K562 (cell line): Measurements from ENCODE around the gene AZU1. TPM values are rescaled to one million over a fixed set of nuclear protein-coding genes. Genes with fewer than 3 reads are reported as not detected.

ENCODE experiments used
- NR2F6 ChIP-seq: fragments of 450-650 bp; formaldehyde crosslinking; IDR thresholded peaks from 2 replicates; pipeline ENCODE4 v1.4.0; 2020; ENCODE audit warnings: mild to moderate bottlenecking
- PTBP1 ChIP-seq: fragments of 200-400 bp; formaldehyde crosslinking; IDR thresholded peaks from 2 replicates; pipeline ENCODE4 v1.6.1; 2017; ENCODE audit warnings: low read depth, low read length
- ZNF140 ChIP-seq: fragments of 250-450 bp; sonication (Bioruptor Pico); IDR thresholded peaks from 2 replicates; pipeline ENCODE4 v1.8.0; 2021; ENCODE audit warnings: moderate library complexity, mild to moderate bottlenecking, inconsistent platforms
- ZNF184 ChIP-seq: sonication (generic); formaldehyde crosslinking; IDR thresholded peaks from 2 replicates; pipeline ENCODE4 v1.5.0; 2020; ENCODE audit warnings: missing genetic modification reagents
- polyA plus RNA-seq, 8 experiments: library from polyadenylated mRNA; depleted of rRNA in 4 of 8; stranded (reverse) in 5 of 8; unstranded in 3 of 8; fragments of >200 nt; fragmentation: Nextera tagmentation in 2 of 8; fragmentation: Illumina TruSeq in 1 of 8; extraction: Ambion mirVana in 2 of 8; extraction: Trizol in 1 of 8; gene quantifications; 2 replicates each; pipeline versions ENCODE4 v1.2.1 to v1.2.3, GENCODE V29; 2011 to 2014; ENCODE audit warnings: inconsistent platforms in 1 of 8, missing spikeins in 1 of 8
- total RNA-seq, 7 experiments: library from RNA; depleted of rRNA in 6 of 7; stranded (reverse); fragments of >200 nt in 6 of 7; fragmentation: Illumina TruSeq in 2 of 7; extraction: Trizol in 2 of 7; gene quantifications; 2 replicates each; pipeline versions ENCODE4 v1.2.1 to v1.2.3, GENCODE V29; 2011 to 2021; ENCODE audit warnings: low replicate concordance in 1 of 7
- TF ChIP-seq, protein P1 (sequence below), 2 experiments: fragments of 200-800 bp in 1 of 2; sonication (Bioruptor generic) in 1 of 2; sonication (generic) in 1 of 2; formaldehyde crosslinking in 1 of 2; IDR thresholded peaks in 1 of 2; conservative IDR thresholded peaks in 1 of 2; 2 replicates each; pipeline versions ENCODE4 v1.5.0 to v1.6.1; 2016 to 2020; ENCODE audit warnings: missing compliant biosample characterization in 1 of 2, missing genetic modification characterization in 1 of 2, missing genetic modification reagents in 1 of 2
- TF ChIP-seq, protein P2 (sequence below), 2 experiments: IDR thresholded peaks; 2 replicates each; pipeline ENCODE4 v1.6.1; 2011; ENCODE audit warnings: borderline replicate concordance in 1 of 2, control low read depth in 1 of 2, low read depth in 1 of 2, low read length in 1 of 2, mild to moderate bottlenecking in 1 of 2, mixed read lengths in 1 of 2, moderate library complexity in 1 of 2; ENCODE audit not compliant: insufficient read depth in 1 of 2, insufficient read length in 1 of 2, poor library complexity in 1 of 2, severe bottlenecking in 1 of 2; ENCODE audit errors: extremely low read depth in 1 of 2
- TF ChIP-seq, protein P3 (sequence below), 2 experiments: IDR thresholded peaks in 1 of 2; conservative IDR thresholded peaks in 1 of 2; 2 replicates each; pipeline ENCODE4 v1.6.1; 2016; ENCODE audit warnings: low read depth in 2 of 2, mild to moderate bottlenecking in 1 of 2, missing compliant biosample characterization in 1 of 2, missing genetic modification characterization in 1 of 2, moderate library complexity in 1 of 2

Gene AZU1
- total and polyA plus RNA-seq, 9 of the 15 experiments (the other 6 are each of a cell fraction or from before 2014, with no cell fraction given), result 0.29 to 1.9 (median 0.59) TPM; not detected in 3

DNA sequence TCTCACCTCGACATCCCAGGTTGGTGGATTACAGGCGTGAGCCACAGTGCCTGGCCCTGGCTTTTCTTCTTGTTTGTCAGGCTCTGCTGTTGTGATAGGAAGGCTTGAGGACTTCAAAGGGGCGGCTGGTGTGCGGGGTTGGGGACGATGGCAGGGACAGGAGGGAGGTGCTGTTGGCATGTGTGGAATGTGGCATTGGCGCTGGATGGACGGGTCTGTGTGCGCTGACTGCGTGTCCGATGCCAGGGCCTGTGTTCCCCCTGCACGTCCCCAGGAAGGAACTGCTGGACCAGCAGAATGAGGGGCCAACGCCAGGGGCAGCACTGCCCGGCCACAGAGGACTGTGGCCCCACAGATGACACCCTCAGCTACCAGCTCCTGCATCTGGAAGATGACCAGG, 43.1 kb upstream of the AZU1 start (continued):
- TF ChIP-seq, protein P1, sequence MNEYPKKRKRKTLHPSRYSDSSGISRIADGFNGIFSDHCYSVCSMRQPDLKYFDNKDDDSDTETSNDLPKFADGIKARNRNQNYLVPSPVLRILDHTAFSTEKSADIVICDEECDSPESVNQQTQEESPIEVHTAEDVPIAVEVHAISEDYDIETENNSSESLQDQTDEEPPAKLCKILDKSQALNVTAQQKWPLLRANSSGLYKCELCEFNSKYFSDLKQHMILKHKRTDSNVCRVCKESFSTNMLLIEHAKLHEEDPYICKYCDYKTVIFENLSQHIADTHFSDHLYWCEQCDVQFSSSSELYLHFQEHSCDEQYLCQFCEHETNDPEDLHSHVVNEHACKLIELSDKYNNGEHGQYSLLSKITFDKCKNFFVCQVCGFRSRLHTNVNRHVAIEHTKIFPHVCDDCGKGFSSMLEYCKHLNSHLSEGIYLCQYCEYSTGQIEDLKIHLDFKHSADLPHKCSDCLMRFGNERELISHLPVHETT (CRISPR knock-in tag; conservative IDR thresholded peaks at IDR 0.05 in 1 of 2, IDR thresholded peaks at IDR 0.05 in 1 of 2), result no peak
- TF ChIP-seq ZNF140 (CRISPR knock-in tag) (no peak), PTBP1 (no peak), NR2F6 (CRISPR knock-in tag) (no peak), ZNF184 (CRISPR knock-in tag) (no peak)
- TF ChIP-seq, protein P2, sequence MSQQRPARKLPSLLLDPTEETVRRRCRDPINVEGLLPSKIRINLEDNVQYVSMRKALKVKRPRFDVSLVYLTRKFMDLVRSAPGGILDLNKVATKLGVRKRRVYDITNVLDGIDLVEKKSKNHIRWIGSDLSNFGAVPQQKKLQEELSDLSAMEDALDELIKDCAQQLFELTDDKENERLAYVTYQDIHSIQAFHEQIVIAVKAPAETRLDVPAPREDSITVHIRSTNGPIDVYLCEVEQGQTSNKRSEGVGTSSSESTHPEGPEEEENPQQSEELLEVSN (IDR thresholded peaks at IDR 0.05; ENCODE audit: borderline replicate concordance in 1 of 2, extremely low read depth in 1 of 2, insufficient read depth in 1 of 2, insufficient read length in 1 of 2, low read depth in 1 of 2, low read length in 1 of 2, poor library complexity in 1 of 2, severe bottlenecking in 1 of 2), result no peak
- TF ChIP-seq, protein P3, sequence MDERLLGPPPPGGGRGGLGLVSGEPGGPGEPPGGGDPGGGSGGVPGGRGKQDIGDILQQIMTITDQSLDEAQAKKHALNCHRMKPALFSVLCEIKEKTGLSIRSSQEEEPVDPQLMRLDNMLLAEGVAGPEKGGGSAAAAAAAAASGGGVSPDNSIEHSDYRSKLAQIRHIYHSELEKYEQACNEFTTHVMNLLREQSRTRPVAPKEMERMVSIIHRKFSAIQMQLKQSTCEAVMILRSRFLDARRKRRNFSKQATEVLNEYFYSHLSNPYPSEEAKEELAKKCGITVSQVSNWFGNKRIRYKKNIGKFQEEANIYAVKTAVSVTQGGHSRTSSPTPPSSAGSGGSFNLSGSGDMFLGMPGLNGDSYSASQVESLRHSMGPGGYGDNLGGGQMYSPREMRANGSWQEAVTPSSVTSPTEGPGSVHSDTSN (CRISPR knock-in tag; IDR thresholded peaks at IDR 0.05; ENCODE audit: low read depth), result no peak
- TF ChIP-seq, protein P3 (tag; conservative IDR thresholded peaks at IDR 0.05; ENCODE audit: low read depth), result no peak
